Measurements from ENCODE around the gene TRMT1L. TPM values are rescaled to one million over a fixed set of nuclear protein-coding genes. Genes with fewer than 3 reads are reported as not detected.

The TRMT1L gene
- total and polyA plus RNA-seq, 2 donors from 2014 or later, result 11.6 to 17.9 TPM

GRCh38 chr1:185152187-185152767 is 4.5 kb downstream of the TRMT1L start:
- no peak for TF ChIP-seq CTCF (IDR thresholded peaks at IDR 0.05; ENCODE audit: borderline replicate concordance, extremely low read depth, insufficient read depth)
- no peak for DNase-seq
- Histone ChIP-seq H3K36me3 (ENCODE audit: control insufficient read depth in 2 of 3, insufficient read depth in 3 of 3, low read length in 3 of 3) (peaks cover 3 to 14% (median 13%) of the 10 kb centered on the region in 3 donors), H3K27ac (ENCODE audit: low read depth in 2 of 2, low read length in 2 of 2) (no peak overlapping the region), H3K4me1 (ENCODE audit: control insufficient read depth in 2 of 3, insufficient read depth in 2 of 3, low read depth in 1 of 3, low read length in 3 of 3) (peaks cover 0 to 19% (median 2%) of the 10 kb centered on the region in 3 donors), H3K9me3 (ENCODE audit: control insufficient read depth in 2 of 3, insufficient read depth in 1 of 3, low read length in 3 of 3) (no peaks in the 10 kb centered on the region), H3K27me3 (ENCODE audit: control insufficient read depth, insufficient read depth, low read length) (no peaks in the 10 kb centered on the region), H3K9ac (ENCODE audit: low read length in 3 of 3) (no peak overlapping the region), H3K4me3 (ENCODE audit: low read length in 3 of 3) (no peak overlapping the region)
- no peak for FAIRE-seq
- intact Hi-C loops (cut with DNase I), result no loop called here

- Histone ChIP-seq H3K27me3 (ENCODE audit: control insufficient read depth, insufficient read depth, low read length) (no peaks in the 10 kb centered on the region), H3K36me3 (ENCODE audit: control insufficient read depth in 2 of 3, insufficient read depth in 3 of 3, low read length in 3 of 3) (peaks cover 3 to 18% (median 16%) of the 10 kb centered on the region in 3 donors), H3K27ac (ENCODE audit: low read depth in 2 of 2, low read length in 2 of 2) (no peak overlapping the region), H3K4me3 (ENCODE audit: low read length in 3 of 3) (no peak overlapping the region), H3K9ac (ENCODE audit: low read length in 3 of 3) (no peak overlapping the region), H3K9me3 (ENCODE audit: control insufficient read depth in 2 of 3, insufficient read depth in 1 of 3, low read length in 3 of 3) (no peaks in the 10 kb centered on the region), H3K4me1 (ENCODE audit: control insufficient read depth in 2 of 3, insufficient read depth in 2 of 3, low read depth in 1 of 3, low read length in 3 of 3) (peaks cover 0 to 19% (median 2%) of the 10 kb centered on the region in 3 donors)
- FAIRE-seq (no peak), DNase-seq (no peak)
- intact Hi-C loops (cut with DNase I), result no loop called here
- no peak for TF ChIP-seq CTCF (IDR thresholded peaks at IDR 0.05; ENCODE audit: borderline replicate concordance, extremely low read depth, insufficient read depth)
These were observed 5.5 kb downstream of the TRMT1L start for GRCh38 chr1:185151215-185151614.

- Histone ChIP-seq H3K27ac (ENCODE audit: low read depth in 2 of 2, low read length in 2 of 2) (no peak overlapping the region), H3K9me3 (ENCODE audit: control insufficient read depth in 2 of 3, insufficient read depth in 1 of 3, low read length in 3 of 3) (no peaks in the 10 kb centered on the region), H3K27me3 (ENCODE audit: control insufficient read depth, insufficient read depth, low read length) (no peaks in the 10 kb centered on the region), H3K4me3 (ENCODE audit: low read length in 3 of 3) (no peak overlapping the region), H3K36me3 (ENCODE audit: control insufficient read depth in 2 of 3, insufficient read depth in 3 of 3, low read length in 3 of 3) (peaks cover 3 to 26% (median 14%) of the 10 kb centered on the region in 3 donors), H3K4me1 (ENCODE audit: control insufficient read depth in 2 of 3, insufficient read depth in 2 of 3, low read depth in 1 of 3, low read length in 3 of 3) (no peaks in the 10 kb centered on the region), H3K9ac (ENCODE audit: low read length in 3 of 3) (no peak overlapping the region)
- intact Hi-C loops (cut with DNase I), result no loop called here
- peak; percentile 25 for FAIRE-seq
- no peak for TF ChIP-seq CTCF (IDR thresholded peaks at IDR 0.05; ENCODE audit: borderline replicate concordance, extremely low read depth, insufficient read depth)
- DNase-seq, result no peak
These were observed 12.5 kb downstream of the TRMT1L start for GRCh38 chr1:185144233-185144632.

GRCh38 chr1:185139246-185139645 is 17.5 kb downstream of the TRMT1L start:
- Histone ChIP-seq H3K9ac (ENCODE audit: low read length in 3 of 3) (no peak overlapping the region), H3K4me3 (ENCODE audit: low read length in 3 of 3) (no peak overlapping the region), H3K36me3 (ENCODE audit: control insufficient read depth in 2 of 3, insufficient read depth in 3 of 3, low read length in 3 of 3) (peaks cover 3 to 21% (median 3%) of the 10 kb centered on the region in 3 donors), H3K27ac (ENCODE audit: low read depth in 2 of 2, low read length in 2 of 2) (no peak overlapping the region), H3K27me3 (ENCODE audit: control insufficient read depth, insufficient read depth, low read length) (no peaks in the 10 kb centered on the region), H3K4me1 (ENCODE audit: control insufficient read depth in 2 of 3, insufficient read depth in 2 of 3, low read depth in 1 of 3, low read length in 3 of 3) (no peaks in the 10 kb centered on the region), H3K9me3 (ENCODE audit: control insufficient read depth in 2 of 3, insufficient read depth in 1 of 3, low read length in 3 of 3) (no peaks in the 10 kb centered on the region)
- intact Hi-C loops (cut with DNase I), result no loop called here
- no peak for TF ChIP-seq CTCF (IDR thresholded peaks at IDR 0.05; ENCODE audit: borderline replicate concordance, extremely low read depth, insufficient read depth)
- DNase-seq, result no peak
- no peak for FAIRE-seq

Measured in kidney (tissue), 14 donors.